Measurements from ENCODE around the gene LRRC32. TPM values are rescaled to one million over a fixed set of nuclear protein-coding genes. Genes with fewer than 3 reads are reported as not detected.

The LRRC32 gene
- total and polyA plus RNA-seq, 10 of the 15 experiments (the other 5 are each of a cell fraction or from before 2014, with no cell fraction given): 0.56 to 20.8 (median 7.4) TPM

DNA sequence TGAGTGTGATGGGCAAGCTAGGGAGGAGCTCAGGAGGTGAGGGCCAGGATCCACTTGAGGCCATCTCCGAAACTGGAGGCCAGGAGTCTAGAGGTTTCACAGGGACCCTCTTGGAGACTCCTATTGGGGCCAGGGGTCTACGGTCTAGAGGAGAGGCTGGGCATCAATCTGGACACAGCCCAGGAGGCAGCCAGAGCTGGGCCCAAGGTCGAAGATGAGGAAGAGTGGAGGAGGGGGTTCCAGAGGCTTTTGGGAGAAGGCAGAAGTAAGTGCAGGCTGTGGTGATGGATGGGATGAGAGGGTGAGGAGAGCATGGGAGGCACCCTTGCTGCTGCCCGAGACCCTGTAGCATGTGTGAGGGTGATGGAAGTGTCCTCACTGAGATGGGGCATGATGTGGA, 56.6 kb downstream of the LRRC32 start:
- in situ Hi-C loops (cut with MboI) (no loop called here), intact Hi-C loops (cut with micrococcal nuclease; ENCODE audit: unreplicated experiment) (no loop called here)
- POLR2A ChIA-PET: interaction anchor here (0.7 kb wide), 1 partner anchor 28 kb away, joined by 3 read pairs; no protein-coding TSS in a partner anchor
- SMC1A ChIA-PET (ENCODE audit: uncharacterized antibody, unreplicated experiment): interaction anchor here (1.2 to 2.9 kb wide), 2 partner anchors 15 to 68 kb away, joined by 4 to 15 read pairs; no protein-coding TSS in a partner anchor
- H3K27me3 ChIP-seq (replicated peaks in 1 of 2; ENCODE audit: control insufficient read depth in 2 of 2, insufficient read depth in 2 of 2, low read length in 1 of 2): no peaks in the 10 kb centered on the region
- no peak for DNase-seq (ENCODE audit: low read depth, low spot score)
- H3K4me1 ChIP-seq (ENCODE audit: control insufficient read depth, insufficient read depth, low read length): no peaks in the 10 kb centered on the region
- no peak overlapping the region for H3K4me2 ChIP-seq (ENCODE audit: control insufficient read depth, insufficient read depth)
- no peak overlapping the region for H2AFZ ChIP-seq (ENCODE audit: control insufficient read depth, low read depth, low read length)
- H3K36me3 ChIP-seq (ENCODE audit: control insufficient read depth in 2 of 2, insufficient read depth in 2 of 2, low read length in 1 of 2): no peaks in the 10 kb centered on the region
- H3K27ac ChIP-seq (ENCODE audit: control insufficient read depth, insufficient read depth): no peak overlapping the region
- H3K9me3 ChIP-seq (replicated peaks; ENCODE audit: control insufficient read depth, insufficient read depth, low read length): peaks cover 3% of the 10 kb centered on the region; the same call in 2 of the 3 replicates
- no peaks in the 10 kb centered on the region for H3K79me2 ChIP-seq (ENCODE audit: control insufficient read depth, insufficient read depth, low read length)
- no peaks in the 10 kb centered on the region; the same call in 1 of the 2 replicates for H4K20me1 ChIP-seq (ENCODE audit: control insufficient read depth, insufficient read depth)
- TF ChIP-seq CBX3 (IDR thresholded peaks at IDR 0.05; ENCODE audit: borderline replicate concordance, low read depth) (no peak), CEBPB (IDR thresholded peaks at IDR 0.05; ENCODE audit: borderline replicate concordance in 1 of 2, low read depth in 2 of 2, low read length in 2 of 2) (no peak), BCL3 (IDR thresholded peaks at IDR 0.05; ENCODE audit: borderline replicate concordance, insufficient read depth, low read depth, low read length, poor library complexity, severe bottlenecking) (no peak), RB1 (IDR thresholded peaks at IDR 0.05; ENCODE audit: borderline replicate concordance) (no peak), YBX1 (IDR thresholded peaks at IDR 0.05) (no peak), SRF (IDR thresholded peaks at IDR 0.05; ENCODE audit: low read depth in 2 of 2, low read length in 2 of 2) (no peak), KDM1A (IDR thresholded peaks at IDR 0.05; ENCODE audit: borderline replicate concordance) (no peak), GABPA (IDR thresholded peaks at IDR 0.05; ENCODE audit: low read depth) (no peak)
- TF ChIP-seq, protein P1, sequence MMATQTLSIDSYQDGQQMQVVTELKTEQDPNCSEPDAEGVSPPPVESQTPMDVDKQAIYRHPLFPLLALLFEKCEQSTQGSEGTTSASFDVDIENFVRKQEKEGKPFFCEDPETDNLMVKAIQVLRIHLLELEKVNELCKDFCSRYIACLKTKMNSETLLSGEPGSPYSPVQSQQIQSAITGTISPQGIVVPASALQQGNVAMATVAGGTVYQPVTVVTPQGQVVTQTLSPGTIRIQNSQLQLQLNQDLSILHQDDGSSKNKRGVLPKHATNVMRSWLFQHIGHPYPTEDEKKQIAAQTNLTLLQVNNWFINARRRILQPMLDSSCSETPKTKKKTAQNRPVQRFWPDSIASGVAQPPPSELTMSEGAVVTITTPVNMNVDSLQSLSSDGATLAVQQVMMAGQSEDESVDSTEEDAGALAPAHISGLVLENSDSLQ (IDR thresholded peaks at IDR 0.05): no peak
- WGBS (ENCODE audit: insufficient coverage, insufficient replicate concordance, low lambda C conversion rate, missing lambda C conversion rate): 34% methylated on average over 4 of the region's 4 CpGs
- no TSS peak for BruUV-seq (replicated peaks)
- no peak overlapping the region for H3K9ac ChIP-seq (ENCODE audit: control insufficient read depth, insufficient read depth, low read length)
- CTCF ChIA-PET: no interaction called here
- no peak overlapping the region for H3K4me3 ChIP-seq
- no peak for FAIRE-seq
- RAD21 ChIA-PET (ENCODE audit: unreplicated experiment): no interaction called here
- ATAC-seq: no peak
